GM21423 (cell line): ENCODE results near the gene SORBS2.

ENCODE experiments used
- ATAC-seq: cut with Tn5 transposase; IDR thresholded peaks from one replicate; pipeline ENCODE4 v1.9.1; 2021; ENCODE audit warnings: mild to moderate bottlenecking, moderate library complexity; ENCODE audit not compliant: unreplicated experiment

SORBS2 gene

DNA sequence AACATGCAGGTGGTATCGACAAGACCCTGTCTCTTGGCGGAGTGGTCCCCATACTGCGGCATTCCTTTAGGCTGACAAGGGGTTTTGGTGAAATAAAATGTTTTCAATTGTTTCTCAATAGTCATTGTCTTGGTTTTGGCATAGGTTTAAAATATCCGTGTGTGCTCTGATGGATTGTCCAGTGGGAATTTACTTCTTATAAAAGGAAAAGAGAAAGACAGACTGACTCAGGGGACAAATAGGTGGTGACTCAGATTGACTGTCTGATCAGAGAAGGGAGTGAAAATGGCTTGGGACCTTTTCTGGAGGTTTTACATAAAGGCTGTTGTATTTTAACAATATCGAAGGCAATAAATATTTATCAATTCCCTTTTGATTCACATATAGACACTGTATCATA is 129.8 kb downstream of the SORBS2 start:
- ATAC-seq: no peak

DNA sequence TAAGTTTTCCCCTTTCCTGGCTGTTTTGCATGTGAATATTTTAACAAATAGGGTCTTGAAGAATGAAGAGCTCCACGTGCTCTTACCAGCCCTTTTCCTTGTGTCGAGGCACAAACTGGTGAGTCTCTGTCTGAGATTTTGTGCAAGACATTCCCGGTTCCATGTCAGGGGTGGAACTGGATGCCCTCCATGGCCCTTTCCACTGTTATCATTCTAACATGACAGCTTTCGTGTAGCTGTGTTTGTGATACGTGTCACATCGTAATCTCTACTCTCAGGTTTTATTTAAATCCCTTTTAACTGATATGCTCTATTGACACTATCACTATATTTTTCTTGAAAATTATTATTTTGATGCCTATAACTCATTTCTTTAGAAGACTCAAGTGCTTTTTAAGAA is 130.4 kb downstream of the SORBS2 start:
- no peak for ATAC-seq

DNA sequence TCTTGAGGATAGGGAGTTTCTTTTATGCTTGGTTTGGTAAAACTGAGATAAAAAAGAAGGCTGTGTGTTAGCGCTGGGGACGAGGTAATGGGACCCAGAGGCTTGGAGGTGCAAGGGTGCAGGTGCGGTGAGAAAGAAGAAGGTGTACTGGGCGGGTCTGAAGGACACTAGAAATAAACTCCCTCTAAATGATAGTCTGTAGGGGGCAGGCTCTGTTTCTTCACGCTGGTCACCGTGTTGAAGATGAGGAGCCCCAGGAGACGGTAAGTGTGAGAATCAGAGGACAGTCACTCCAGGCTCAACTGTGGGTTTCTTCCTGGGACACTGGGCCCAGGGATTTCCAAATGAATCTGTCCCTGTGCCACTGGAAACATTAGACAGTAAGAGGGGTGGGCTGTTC is 131.4 kb downstream of the SORBS2 start:
- ATAC-seq: no peak

- no peak for ATAC-seq
Observed at GRCh38 chr4:185679523-185679922, 132.5 kb downstream of the SORBS2 start.

DNA sequence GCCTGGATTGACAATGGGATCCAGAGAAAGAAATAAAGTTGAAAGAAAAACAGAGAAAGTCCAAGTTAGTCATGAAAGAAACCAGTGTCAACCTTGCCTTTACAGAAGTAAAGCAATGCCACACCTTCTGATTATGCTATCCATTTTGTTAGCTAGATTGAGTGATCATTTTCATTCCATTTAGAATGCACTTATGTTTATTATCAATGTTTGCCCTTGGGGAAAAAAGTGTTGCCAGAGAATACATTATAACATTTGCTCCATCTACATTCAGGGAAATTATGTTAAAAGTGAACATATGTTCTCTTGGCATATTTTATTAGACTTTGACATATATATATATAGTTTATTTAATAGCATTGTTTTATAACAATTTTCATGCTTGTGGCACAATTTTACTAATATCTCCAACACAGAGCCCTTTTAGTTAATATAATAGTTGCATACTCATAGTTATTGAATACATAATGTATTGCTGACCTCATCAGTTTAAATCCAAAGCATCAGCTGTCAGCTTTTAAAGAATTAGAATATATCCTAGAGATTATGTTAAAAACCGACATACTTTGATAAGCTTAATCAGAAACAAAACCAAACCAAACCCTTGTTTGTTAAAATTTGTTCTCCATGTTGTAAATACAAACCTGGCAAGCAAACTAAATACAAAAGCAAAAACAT is 134.2 kb downstream of the SORBS2 start:
- ATAC-seq: no peak

- no peak for ATAC-seq
Observed at GRCh38 chr4:185672618-185673017, 139.4 kb downstream of the SORBS2 start.

GRCh38 chr4:185672151-185672550 is 139.8 kb downstream of the SORBS2 start:
- no peak for ATAC-seq

DNA sequence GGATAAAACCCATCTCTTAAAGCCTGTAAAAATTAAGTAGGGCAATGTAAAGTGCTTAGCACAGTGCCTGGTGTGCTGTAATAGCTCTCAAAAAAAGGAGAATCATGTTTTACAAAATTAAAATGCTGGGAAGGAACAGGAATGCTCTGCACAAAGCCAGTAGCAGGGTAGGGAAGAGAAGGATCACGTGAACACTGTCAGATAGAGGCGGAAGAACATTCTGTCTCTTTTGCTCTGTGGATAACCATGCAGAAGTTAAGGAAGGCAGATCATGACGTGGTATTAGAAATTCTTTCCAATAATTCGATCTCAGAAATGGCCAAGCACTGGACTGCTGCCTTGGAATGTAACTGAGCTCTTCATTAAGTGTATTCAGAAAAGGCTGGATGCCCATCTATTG is 140.5 kb downstream of the SORBS2 start:
- ATAC-seq: no peak

- ATAC-seq: no peak
Observed at GRCh38 chr4:185671066-185671465, 140.9 kb downstream of the SORBS2 start.

- no peak for ATAC-seq
Observed at GRCh38 chr4:185669288-185669687, 142.7 kb downstream of the SORBS2 start.

DNA sequence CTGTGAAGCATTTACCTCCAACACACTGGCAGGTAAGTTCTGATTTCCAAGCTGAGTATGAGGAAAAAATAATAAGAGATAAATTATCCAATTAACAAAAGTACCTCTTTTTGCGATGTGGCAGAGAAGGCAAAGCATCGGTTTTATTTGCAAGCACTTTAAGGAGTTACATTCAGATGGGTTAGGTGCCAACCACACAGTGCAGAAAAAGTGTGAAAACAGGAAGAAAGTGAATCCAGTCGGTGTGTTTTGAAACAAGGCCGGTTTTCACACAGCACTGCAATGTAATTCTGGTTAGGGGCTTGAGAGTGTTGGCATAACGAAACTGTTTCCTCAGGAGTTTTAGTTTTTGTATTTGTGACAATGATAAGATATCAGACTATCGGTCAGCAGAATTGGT is 145.8 kb downstream of the SORBS2 start:
- ATAC-seq: no peak

DNA sequence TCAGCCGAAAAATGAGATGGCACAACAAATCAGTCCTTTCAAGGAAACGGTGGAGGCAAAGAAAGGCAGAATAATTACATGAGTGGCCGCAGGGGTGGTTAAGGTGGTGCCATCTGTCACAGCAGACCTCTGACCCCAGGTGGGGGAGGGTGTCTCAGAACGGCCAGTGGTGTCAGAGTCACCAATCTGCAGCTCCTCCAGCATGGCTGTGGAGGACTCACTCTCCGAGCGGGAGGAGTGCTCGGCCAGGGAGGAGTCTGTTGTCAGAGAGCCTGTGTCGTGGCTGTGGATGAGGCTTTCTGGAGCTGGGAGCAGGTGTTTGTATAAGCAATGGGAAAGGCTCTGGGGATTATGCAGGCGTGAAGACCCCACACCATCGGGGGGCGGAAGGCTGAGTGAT is 146.3 kb downstream of the SORBS2 start:
- no peak for ATAC-seq

GRCh38 chr4:185664481-185664880 is 147.5 kb downstream of the SORBS2 start:
- ATAC-seq: no peak

DNA sequence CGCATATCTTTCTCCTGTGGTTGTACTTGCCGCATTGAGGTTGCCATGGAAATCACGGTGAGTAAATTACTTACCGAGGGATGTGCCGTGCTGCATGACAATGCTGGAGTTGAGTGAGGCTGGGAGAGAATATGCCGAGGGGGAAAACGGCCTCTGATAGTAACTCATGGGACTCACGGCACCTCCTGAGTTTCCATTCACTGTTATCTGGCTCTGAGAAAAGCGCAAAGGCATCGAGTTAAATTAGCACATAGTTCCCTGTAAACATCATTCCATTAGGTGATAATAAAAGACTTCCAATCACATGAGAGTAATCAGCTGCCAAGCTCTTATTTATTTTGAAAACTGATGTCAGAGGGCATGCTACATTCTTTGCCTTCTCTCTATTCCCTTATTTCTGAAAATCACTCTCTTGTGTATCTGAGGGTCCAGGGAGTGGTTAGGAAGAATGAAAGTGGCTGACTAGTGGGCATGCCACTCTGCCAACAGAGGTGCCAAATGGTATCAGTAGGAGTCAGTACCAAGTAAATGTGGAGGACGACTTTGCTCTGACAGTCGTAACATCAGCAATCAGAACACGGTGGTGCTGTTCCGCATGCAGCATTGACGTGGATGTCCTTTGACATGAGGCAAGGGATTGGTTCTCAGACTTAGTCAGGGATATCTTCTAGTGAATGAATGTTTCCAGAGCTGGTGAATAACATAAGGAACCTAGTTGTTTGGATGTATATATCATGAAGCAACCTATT is 149.8 kb downstream of the SORBS2 start:
- ATAC-seq: no peak

DNA sequence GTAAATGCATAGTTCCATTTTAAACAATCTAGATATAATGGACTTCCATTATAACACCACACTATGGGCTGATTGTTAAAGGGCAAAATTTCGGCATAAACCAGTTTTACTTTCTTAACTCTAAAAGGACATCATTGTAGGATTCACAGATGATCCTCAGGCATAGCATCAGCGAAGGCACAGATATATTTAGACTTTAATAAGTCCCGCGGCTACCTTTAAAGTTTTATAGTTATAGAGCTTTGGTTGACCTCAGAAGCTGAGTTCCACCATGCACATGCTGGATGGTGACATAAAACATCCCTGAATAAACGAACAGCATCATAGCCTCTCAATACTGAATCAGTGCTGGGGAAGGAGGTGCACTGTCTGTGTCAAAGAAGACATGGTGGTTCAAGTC is 151.7 kb downstream of the SORBS2 start:
- ATAC-seq: no peak

- no peak for ATAC-seq
Observed at GRCh38 chr4:185657699-185658098, 154.3 kb downstream of the SORBS2 start.

DNA sequence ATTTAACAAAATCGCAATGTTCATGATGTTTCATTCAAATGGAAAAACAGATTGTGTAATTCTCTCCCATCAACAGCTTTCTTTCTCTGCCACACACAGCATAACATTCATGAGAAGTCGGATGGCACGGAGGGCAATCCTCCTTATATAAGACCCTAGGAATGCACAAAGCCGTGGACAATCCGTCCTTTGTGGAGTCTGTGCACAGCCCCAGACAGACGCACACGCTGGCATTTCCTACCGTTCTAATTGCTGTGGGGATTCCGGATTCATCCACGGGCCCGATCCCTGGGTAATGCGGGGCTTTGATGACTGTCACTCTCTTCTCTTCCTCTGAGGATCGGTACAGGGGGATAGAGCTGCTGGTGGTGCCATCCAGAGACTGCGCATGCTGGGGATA is 154.8 kb downstream of the SORBS2 start:
- no peak for ATAC-seq

- no peak for ATAC-seq
Observed at GRCh38 chr4:185656467-185656931, 155.5 kb downstream of the SORBS2 start.

DNA sequence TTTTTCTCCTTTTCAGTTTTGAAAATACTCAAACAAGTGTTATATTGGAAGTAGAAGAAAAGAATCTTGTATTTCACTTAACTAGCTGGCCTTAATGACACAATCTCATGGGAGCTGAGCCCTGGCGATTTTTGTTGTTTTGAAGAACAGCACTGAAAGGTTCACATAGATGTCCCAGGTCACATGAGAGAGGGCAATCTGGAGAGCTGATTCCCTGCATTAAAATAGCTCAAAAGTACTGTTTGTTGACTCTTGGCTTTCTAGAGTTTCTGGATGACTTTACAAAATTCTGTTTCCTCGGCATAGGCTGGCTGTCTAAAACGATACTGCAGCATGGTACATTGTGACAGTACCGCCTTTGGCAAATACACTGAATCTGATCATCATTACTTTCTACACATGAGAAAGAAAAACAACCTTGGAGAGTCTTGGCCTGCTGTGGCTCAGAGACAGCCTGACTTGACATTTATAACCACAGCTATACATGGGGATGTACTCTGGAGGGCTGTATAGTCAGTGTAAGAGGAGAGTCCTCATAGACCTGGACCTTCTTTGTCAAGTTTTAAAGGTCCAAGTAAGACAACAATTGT is 156.9 kb downstream of the SORBS2 start:
- ATAC-seq: no peak

GRCh38 chr4:185654311-185654710 is 157.7 kb downstream of the SORBS2 start:
- ATAC-seq: no peak

- no peak for ATAC-seq
Observed at GRCh38 chr4:185651851-185652250, 160.1 kb downstream of the SORBS2 start.

- no peak for ATAC-seq
Observed at GRCh38 chr4:185651137-185651677, 160.8 kb downstream of the SORBS2 start.
